Urinary bladder (tissue), 4 donors: ENCODE results near the gene TSHR. TPM values are rescaled to one million over a fixed set of nuclear protein-coding genes. Genes with fewer than 3 reads are reported as not detected.

ENCODE experiments used
- DNase-seq: peaks from one replicate; pipeline ENCODE4 v3.0.0-alpha.2; 2015; ENCODE audit errors: extremely low spot score
- H3K27ac ChIP-seq: one replicate; pipeline ENCODE4 v1.5.1; 2013; ENCODE audit warnings: low read depth, mild to moderate bottlenecking, moderate library complexity
- H3K36me3 ChIP-seq: one replicate; pipeline ENCODE4 v1.6.1; 2013; ENCODE audit warnings: mild to moderate bottlenecking, moderate library complexity; ENCODE audit not compliant: insufficient read depth
- H3K4me1 ChIP-seq: one replicate; pipeline ENCODE4 v1.6.1; 2013; ENCODE audit warnings: mild to moderate bottlenecking, moderate library complexity; ENCODE audit not compliant: insufficient read depth
- H3K4me3 ChIP-seq: one replicate; pipeline ENCODE4 v1.5.1; 2013; ENCODE audit warnings: low read depth, low read length
- WGBS: extraction: QIAGEN DNeasy Blood & Tissue Kit; methylation state at CpG from one replicate; pipeline ENCODE4 v1.1.7; 2013; 5-methylcytosine and 5-hydroxymethylcytosine counted together
- polyA plus RNA-seq: library from polyadenylated mRNA; stranded (reverse); fragments of 200-250 nt; gene quantifications from one replicate; pipeline ENCODE4 v1.2.3, GENCODE V29; 2013
- total RNA-seq: library from RNA; depleted of rRNA; stranded (reverse); fragments of >200 nt; gene quantifications from one replicate; pipeline ENCODE4 v1.2.3, GENCODE V29; 2014
- donor health status: healthy with polysubstance abuse.
- donor health status: healthy.

The TSHR gene
- total and polyA plus RNA-seq, 2 donors, result 0.16 to 1.1 TPM

GRCh38 chr14:81125536-81125935, 170.1 kb downstream of the TSHR start:
- H3K27ac ChIP-seq, result no peak overlapping the region
- H3K36me3 ChIP-seq, result no peaks in the 10 kb centered on the region
- DNase-seq, result no peak
- WGBS, result 74% methylated on average over 4 of the region's 4 CpGs
- no peak overlapping the region for H3K4me3 ChIP-seq
- no peaks in the 10 kb centered on the region for H3K4me1 ChIP-seq

- 66% methylated on average over 5 of the region's 5 CpGs for WGBS
- no peak overlapping the region for H3K27ac ChIP-seq
- no peak overlapping the region for H3K4me3 ChIP-seq
- H3K36me3 ChIP-seq, result no peaks in the 10 kb centered on the region
- DNase-seq, result no peak
- no peaks in the 10 kb centered on the region for H3K4me1 ChIP-seq
Observed at GRCh38 chr14:81127785-81128184, 172.4 kb downstream of the TSHR start.

GRCh38 chr14:81129242-81129641, 173.8 kb downstream of the TSHR start:
- no peak for DNase-seq
- Histone ChIP-seq H3K4me1 (no peaks in the 10 kb centered on the region), H3K4me3 (no peak overlapping the region), H3K36me3 (no peaks in the 10 kb centered on the region), H3K27ac (no peak overlapping the region)
- WGBS, result 88% methylated on average over 1 of the region's 1 CpG

GRCh38 chr14:81132468-81132867, 177.0 kb downstream of the TSHR start:
- no peaks in the 10 kb centered on the region for H3K4me1 ChIP-seq
- H3K27ac ChIP-seq, result no peak overlapping the region
- no peak overlapping the region for H3K4me3 ChIP-seq
- DNase-seq, result no peak
- WGBS, result 27% methylated on average over 3 of the region's 3 CpGs
- H3K36me3 ChIP-seq, result no peaks in the 10 kb centered on the region

- 74% methylated on average over 2 of the region's 2 CpGs for WGBS
- no peak for DNase-seq
- Histone ChIP-seq H3K36me3 (no peaks in the 10 kb centered on the region), H3K27ac (no peak overlapping the region), H3K4me1 (no peaks in the 10 kb centered on the region), H3K4me3 (no peak overlapping the region)
Observed at GRCh38 chr14:81133400-81133799, 178.0 kb downstream of the TSHR start.

- 67% methylated on average over 2 of the region's 2 CpGs for WGBS
- no peak overlapping the region for H3K27ac ChIP-seq
- no peaks in the 10 kb centered on the region for H3K36me3 ChIP-seq
- DNase-seq, result no peak
- no peak overlapping the region for H3K4me3 ChIP-seq
- H3K4me1 ChIP-seq, result no peaks in the 10 kb centered on the region
Observed at GRCh38 chr14:81137316-81137715, 181.9 kb downstream of the TSHR start.

GRCh38 chr14:81138429-81138828, 183.0 kb downstream of the TSHR start:
- H3K36me3 ChIP-seq, result no peaks in the 10 kb centered on the region
- no peak overlapping the region for H3K4me3 ChIP-seq
- 78% methylated on average over 6 of the region's 6 CpGs for WGBS
- no peaks in the 10 kb centered on the region for H3K4me1 ChIP-seq
- DNase-seq, result no peak
- H3K27ac ChIP-seq, result no peak overlapping the region

DNA sequence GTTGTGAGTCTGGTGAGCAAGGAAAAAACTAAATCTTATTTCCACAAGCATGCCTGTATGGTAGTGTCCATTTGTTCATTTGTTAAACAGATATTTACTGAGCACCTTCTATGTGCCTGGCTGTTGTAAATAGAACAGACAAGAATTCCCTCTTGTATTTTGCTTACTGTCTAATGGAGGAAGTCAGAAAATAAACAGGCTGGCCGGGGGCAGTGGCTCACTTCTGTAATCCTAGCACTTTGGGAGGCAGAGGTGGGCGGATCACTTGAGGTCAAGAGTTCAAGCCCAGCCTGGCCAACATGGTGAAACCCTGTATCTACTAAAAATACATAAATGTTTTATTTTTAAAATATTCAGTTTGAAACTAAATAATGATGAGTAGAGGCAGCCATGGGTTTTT, 186.0 kb downstream of the TSHR start:
- no peak overlapping the region for H3K4me3 ChIP-seq
- H3K27ac ChIP-seq, result no peak overlapping the region
- peaks cover 2% of the 10 kb centered on the region for H3K4me1 ChIP-seq
- 56% methylated on average over 2 of the region's 2 CpGs for WGBS
- H3K36me3 ChIP-seq, result no peaks in the 10 kb centered on the region
- DNase-seq, result no peak

GRCh38 chr14:81143793-81144192, 188.4 kb downstream of the TSHR start:
- DNase-seq, result no peak
- Histone ChIP-seq H3K4me3 (no peak overlapping the region), H3K36me3 (no peaks in the 10 kb centered on the region), H3K4me1 (peaks cover 2% of the 10 kb centered on the region), H3K27ac (no peak overlapping the region)
- 95% methylated on average over 8 of the region's 8 CpGs for WGBS

GRCh38 chr14:81144824-81145603, 189.6 kb downstream of the TSHR start:
- H3K27ac ChIP-seq, result no peak overlapping the region
- H3K4me1 ChIP-seq, result peaks cover 2% of the 10 kb centered on the region
- H3K4me3 ChIP-seq, result no peak overlapping the region
- no peaks in the 10 kb centered on the region for H3K36me3 ChIP-seq
- DNase-seq, result no peak
- WGBS, result 38% methylated on average over 3 of the region's 3 CpGs

- Histone ChIP-seq H3K4me3 (no peak overlapping the region), H3K36me3 (no peaks in the 10 kb centered on the region), H3K27ac (no peak overlapping the region), H3K4me1 (peaks cover 2% of the 10 kb centered on the region)
- WGBS, result 52% methylated on average over 2 of the region's 2 CpGs
- no peak for DNase-seq
Observed at GRCh38 chr14:81147140-81147897, 191.9 kb downstream of the TSHR start.

GRCh38 chr14:81148635-81149034, 193.2 kb downstream of the TSHR start:
- no peak overlapping the region for H3K4me3 ChIP-seq
- no peak for DNase-seq
- peaks cover 2% of the 10 kb centered on the region for H3K4me1 ChIP-seq
- WGBS, result 40% methylated on average over 4 of the region's 4 CpGs
- no peaks in the 10 kb centered on the region for H3K36me3 ChIP-seq
- no peak overlapping the region for H3K27ac ChIP-seq

- Histone ChIP-seq H3K27ac (no peak overlapping the region), H3K4me1 (no peaks in the 10 kb centered on the region), H3K4me3 (no peak overlapping the region), H3K36me3 (no peaks in the 10 kb centered on the region)
- WGBS, result 71% methylated on average over 1 of the region's 1 CpG
- DNase-seq, result no peak
Observed at GRCh38 chr14:81153187-81153586, 197.8 kb downstream of the TSHR start.

DNA sequence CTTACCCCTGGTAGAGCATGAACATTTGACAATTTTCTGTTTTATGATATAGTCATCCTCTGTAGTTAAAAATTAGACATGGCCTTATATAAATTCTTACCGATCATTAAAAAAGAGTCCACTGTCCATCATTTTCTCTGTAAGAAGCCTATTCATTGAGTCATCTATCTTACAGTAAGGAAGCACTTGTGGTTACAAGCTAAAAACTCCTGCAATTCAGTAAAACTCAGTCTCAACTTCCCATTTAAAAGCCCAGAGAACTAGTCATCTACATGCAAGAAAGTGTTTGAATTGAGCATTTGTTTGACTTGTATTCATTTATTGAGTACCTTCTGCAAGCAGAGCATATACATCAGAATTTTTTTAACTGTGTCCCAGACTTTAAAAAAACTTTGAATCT, 202.0 kb downstream of the TSHR start:
- 85% methylated on average over 1 of the region's 1 CpG for WGBS
- H3K27ac ChIP-seq, result no peak overlapping the region
- peaks cover 1% of the 10 kb centered on the region for H3K36me3 ChIP-seq
- DNase-seq, result no peak
- no peaks in the 10 kb centered on the region for H3K4me1 ChIP-seq
- H3K4me3 ChIP-seq, result no peak overlapping the region
